GM12872 (cell line): ENCODE data around the gene ADAM11.

Experiments
- CTCF ChIP-seq: IDR thresholded peaks from 3 replicates; pipeline ENCODE4 v1.5.1; 2011; ENCODE audit warnings: low read depth, mild to moderate bottlenecking, low read length, moderate library complexity; ENCODE audit not compliant: insufficient read depth

The ADAM11 gene

GRCh38 chr17:44796731-44797130 lies 37.9 kb downstream of the ADAM11 start:
- no peak for TF ChIP-seq CTCF

- TF ChIP-seq CTCF = no peak
Measured at GRCh38 chr17:44797802-44798201, 39.0 kb downstream of the ADAM11 start.

- no peak for TF ChIP-seq CTCF
Measured at GRCh38 chr17:44798356-44798755, 39.6 kb downstream of the ADAM11 start.

DNA sequence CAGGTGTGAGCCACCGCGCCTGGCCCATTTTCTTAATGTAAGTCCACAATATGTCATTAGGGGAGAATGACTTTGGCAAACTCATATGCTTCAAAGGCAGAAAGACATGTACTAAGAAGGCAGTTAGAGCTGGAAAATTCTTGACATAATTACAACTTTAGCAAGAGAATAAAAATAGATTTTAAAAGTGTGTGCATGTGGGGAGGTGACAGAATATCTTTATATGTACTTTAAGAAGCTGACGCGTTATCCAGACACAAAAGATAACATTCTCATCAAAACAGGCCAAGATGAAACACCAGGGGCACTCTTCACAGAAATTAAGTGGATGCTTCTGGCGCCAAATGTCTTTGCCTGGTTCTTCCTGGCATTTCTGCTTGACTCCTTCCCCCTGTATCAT lies 43.1 kb downstream of the ADAM11 start:
- no peak for TF ChIP-seq CTCF

DNA sequence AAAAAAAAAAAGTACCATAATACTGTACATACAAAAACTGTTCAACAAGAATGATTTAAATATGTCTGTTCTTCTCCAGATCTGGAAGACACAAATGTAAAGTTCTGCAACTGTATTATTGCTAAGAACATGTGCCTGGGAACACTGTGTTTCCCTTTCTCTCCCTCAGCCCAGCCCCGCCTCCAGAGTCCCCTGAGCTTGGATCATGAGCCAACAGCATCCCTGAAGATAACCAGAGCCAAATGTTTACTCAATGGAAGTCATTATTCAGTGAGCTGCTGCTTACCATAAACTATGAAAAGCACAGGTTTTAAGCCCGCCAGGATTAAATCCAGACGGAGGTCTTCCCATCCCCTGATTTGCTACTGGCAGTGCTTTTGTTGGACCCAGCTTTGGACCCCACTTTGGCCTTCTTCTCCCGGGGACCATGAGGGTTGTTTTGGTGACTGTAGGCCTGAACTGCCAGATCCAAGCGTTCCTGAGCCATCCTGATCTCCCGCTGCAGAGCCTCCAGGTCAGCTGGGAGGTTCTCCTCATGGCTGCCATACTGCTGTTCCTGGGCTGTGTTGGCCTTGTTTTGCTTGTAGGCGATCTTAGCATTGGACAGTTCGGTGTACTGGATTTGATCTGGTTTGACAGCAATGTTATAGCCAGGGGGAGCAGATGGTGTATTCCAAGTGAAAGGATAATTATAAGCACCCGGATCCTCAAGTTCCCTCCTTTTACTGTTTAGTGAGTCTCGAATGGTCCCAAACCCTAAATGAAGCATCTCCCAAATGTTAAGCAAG lies 45.7 kb downstream of the ADAM11 start:
- TF ChIP-seq CTCF = no peak

GRCh38 chr17:44807093-44807816 lies 48.5 kb downstream of the ADAM11 start:
- no peak for TF ChIP-seq CTCF

GRCh38 chr17:44807817-44808155 lies 49.0 kb downstream of the ADAM11 start:
- no peak for TF ChIP-seq CTCF
